Activated CD4-positive, alpha-beta T cell treated with anti-CD3 and anti-CD28 coated beads, Interleukin-2, amount 50 U/mL, for 48 hours (primary cell): ENCODE results near the gene TECPR1.

Source experiments
- DNase-seq, 2 experiments: peaks; one replicate each; pipeline ENCODE4 v3.0.0-alpha.2; 2020

TECPR1 gene

DNA sequence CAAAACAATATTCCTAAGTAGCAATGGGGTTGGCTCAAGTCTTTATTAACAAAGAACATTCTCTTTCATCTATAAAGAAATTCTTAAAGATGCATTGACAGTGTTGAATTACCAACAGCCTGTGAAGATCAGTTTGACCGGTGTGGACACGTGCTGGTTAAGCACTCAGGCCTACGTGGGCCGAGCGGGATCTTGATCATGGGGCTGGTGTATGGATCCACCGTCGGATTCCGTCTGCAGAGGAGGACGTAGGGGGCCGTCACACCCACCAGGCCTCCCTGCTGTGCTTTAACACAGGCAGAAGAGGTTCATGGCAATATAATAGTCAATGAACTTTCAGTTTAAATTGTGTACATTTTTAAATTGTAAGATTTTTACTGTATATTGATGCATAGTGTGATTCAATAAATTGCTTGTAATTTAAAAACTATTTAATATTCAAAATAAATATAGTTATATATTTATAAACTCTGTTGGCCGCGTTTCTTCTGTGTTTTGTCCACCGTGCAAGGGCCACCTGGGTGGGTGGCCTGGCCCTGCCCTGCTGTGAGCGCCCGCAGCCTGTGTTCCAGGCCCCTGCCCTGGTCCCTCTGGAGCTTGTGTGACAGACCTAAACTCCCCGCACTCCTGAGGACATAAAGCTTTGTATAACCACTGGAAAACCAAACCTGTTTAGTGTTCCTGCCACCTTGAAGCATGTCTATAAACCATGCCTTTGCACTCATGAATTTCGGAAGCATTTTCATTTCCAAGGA lies 42.7 kb downstream of the TECPR1 start:
- DNase-seq, result no peak

DNA sequence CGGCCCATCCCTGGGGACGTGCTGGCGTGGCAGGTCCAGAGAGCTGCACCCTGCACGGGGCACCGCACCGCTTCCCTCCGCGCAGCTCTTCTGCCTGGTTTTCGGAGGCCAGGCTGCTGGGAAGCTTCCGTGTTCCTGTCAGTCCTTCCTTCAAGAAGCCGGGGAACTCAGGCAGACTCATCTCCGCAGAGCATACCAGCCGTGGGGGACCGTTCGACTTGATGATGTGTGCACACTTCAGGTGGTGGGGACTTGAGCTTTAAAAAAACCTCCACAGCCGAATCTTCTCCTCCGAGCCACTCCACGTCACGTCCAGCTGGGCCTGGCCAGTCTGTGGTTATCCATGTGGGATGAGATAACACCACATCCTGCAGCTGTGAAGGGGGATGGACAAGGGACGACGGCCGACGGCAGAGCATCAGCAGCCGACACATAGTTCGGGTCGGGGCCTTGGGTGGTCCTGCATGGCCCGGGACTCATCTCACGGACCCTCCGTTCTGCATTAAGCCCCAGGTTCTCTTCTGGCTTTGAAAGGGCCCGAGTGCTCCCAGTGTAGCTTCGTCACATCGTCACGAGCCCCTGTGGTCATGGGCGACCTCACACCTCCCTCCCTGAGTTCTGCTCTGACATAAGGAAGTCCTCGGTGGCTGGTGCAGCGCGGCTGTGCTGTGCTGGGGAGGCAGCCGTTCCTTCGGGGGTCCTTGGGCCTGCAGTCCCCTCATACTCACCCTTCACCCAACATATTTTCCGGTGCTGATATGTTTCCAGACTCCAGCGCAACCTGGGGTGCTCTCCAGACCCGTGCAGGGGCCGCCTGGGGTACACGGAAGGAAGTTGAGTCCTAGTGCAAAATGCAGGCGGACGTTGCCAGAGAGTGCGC lies 45.3 kb downstream of the TECPR1 start:
- no peak for DNase-seq

DNA sequence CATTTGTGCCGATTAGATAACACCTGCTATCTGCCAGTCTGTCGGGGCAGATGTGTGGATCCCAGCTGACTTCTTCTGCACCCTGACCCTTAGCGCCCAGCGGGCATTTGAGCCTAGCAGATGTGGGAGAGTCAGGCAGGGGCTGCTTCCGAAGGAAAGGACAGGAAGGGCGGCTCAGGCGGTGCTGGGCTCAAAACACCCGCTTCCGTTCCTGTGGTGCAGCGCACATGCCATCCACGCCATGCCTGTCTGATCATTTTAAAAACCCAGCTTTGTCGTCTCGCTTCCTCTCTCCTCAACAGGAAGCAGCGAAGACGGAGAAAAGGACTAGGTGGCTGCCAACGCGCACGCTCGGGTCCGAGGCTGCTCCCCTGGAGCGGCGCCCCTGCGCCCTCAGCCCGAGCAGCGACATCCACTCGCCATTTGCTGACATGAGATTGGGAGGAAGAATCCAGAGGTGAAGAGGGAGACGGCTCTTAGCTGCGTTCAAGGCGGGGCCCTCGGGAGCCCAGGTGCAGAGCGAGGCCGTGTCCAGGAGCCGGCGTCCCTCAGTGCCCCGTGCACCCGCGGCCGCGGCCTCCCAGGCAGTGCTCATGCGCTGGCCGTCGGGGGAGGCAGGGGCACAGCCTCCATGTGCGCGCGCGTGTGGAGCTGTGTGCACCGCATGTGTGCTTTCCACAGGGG lies 46.7 kb downstream of the TECPR1 start:
- DNase-seq, result no peak

DNA sequence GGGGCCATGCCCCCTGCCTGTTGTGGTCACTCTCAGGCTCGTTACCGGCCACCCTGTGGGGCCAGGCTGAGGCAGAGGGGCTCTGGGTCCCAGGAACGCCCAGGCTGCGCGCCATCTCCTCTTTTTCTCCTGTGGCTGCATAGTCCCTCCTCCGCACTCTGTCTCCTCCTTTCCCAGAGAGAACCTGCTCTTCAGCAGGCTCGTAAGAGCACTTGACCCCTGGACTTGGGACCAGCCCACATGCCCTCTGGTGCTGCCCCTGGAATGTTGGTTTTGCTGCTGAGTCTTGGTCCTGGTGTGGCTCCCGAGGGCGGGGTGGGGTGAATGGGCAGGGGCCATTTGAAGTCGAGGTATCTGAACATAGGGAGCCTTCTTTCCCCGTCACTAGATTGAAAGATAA lies 47.4 kb downstream of the TECPR1 start:
- no peak for DNase-seq

DNA sequence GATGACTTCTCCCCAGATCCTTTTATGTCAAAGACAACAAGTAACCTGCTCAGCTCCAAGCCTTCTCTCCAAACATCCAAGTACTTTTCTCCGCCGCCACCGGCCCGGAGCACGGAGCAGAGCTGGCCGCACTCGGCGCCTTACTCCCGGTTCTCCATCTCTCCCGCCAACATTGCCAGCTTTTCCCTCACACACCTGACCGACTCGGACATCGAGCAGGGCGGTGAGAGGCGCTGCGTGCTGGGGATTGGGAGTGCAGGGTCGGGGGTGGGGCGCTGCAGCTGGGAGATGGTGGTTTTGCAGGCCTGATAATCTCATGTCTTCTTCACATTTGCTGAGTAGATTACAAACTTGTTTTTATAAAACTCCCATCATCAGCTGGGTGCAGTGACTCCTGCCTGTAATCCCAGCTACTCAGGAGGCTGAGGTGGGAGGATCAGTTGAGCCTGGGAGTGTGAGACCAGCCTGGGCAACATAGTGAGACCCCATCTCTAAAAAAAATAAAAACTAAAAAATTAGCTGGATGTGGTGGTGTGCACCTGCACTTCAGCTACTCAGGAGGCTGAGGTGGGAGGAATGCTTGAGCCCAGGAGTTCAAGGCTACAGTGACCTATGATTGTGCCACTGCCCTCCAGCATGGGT lies 47.9 kb downstream of the TECPR1 start:
- no peak for DNase-seq

DNA sequence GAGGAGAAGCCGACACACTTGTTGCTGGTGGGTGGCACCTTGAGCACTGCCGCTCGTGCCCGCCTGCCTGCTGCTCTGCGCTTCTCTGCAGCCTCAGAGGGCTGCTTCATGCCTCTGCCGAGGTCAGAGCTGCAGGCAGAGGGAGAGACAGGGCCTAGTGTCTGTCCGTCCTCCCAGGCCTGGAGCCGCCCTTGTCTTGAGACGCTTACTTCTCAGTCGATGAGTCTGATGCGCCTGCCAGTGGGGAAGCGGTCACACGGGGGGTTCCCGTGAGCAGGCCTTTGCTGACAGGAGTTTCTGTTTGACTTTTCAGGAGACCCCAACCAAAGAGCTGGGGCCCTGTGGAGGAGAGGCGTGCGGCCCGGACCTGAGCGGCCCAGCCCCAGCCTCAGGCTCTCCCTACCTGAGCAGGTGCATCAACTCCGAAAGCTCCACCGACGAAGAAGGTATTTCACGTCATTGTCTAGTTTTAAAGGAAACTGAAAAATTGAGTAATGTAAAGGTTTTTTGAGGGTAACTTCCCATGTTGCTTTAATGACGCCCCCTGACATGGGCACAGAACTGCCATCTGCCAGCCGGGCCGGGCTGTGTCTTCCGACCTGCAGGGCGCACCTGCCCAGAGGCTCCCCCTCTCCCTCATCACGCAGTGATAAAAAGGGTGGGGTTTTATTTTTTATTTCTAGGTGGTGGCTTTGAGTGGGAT lies 48.6 kb downstream of the TECPR1 start:
- DNase-seq, result no peak

DNA sequence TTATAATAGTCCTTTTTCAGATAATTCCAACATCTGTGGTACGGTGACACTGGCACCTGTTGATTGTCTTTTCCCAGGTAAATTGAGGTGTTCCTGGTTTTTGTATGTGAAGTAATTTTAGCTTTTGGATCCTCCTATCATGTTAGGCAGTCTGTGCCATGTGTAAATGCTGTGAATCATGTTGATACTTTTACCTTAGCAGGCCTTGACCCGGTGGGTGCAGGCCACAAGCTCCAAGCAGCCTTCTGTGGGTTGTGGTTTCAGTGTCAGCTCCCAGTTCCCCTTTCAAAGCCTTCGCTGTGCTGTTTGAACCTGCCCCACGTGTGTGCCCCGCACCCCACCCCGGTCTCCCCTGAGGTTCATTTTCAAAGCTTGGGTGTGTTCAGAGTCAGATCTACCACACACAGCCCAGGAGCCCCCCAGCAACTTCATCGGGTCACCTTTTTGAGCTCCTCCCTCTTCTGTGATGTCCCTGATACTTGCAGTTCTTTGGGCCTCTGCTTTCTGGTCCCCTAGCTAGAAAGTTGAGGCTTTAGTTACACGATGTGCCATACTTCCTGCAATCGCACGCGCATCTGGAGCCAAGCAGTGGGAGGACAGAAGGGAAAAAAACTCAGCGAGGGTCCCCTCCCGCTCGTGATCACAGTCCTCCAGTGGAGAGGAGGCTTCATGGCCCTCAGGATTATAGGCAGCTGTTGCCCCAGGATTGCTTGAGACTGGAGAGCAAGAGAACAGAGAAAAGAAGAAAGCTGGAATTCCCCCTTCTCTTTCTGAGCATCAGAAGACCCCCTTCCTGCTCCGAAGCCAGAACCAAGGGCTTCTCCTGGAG lies 49.5 kb downstream of the TECPR1 start:
- peak; percentile 63 to 75 for DNase-seq

DNA sequence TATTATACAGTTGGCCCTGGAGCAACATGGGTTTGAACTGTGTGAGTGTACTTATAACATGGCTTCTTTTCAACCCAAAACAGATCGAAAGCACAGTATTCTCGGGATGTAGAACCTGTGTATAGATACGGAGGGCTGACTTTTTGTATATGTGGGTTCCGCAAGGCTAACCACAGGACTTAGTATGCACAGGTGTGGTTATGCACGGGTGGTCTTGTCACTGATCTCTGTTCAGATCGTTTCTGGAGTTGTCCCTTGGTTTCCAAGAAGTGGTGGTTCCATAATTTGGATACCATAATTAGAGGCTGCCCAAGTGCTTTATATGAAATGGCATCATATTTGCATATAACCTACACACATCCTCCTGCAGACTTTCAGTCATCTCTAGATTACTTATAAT lies 51.7 kb downstream of the TECPR1 start:
- DNase-seq, result no peak

DNA sequence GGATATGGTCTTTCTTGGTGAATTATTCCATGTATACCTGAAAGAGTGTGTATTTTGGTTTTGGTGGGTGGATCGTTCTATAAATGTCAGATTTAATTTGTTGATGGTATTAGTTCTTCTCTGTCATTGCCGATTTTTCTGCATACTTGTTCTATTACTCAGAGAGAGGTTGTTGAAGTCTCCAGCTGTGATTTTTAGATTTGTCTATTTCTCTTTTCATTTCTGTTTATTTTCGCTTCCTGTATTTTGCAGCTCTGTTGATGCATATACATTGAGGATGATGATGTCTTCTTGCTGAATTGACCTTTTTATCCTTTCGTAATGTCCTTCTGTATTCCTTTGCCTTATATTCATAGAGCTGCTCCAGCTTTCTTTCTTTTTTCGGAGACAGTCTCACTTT lies 52.9 kb downstream of the TECPR1 start:
- no peak for DNase-seq

DNA sequence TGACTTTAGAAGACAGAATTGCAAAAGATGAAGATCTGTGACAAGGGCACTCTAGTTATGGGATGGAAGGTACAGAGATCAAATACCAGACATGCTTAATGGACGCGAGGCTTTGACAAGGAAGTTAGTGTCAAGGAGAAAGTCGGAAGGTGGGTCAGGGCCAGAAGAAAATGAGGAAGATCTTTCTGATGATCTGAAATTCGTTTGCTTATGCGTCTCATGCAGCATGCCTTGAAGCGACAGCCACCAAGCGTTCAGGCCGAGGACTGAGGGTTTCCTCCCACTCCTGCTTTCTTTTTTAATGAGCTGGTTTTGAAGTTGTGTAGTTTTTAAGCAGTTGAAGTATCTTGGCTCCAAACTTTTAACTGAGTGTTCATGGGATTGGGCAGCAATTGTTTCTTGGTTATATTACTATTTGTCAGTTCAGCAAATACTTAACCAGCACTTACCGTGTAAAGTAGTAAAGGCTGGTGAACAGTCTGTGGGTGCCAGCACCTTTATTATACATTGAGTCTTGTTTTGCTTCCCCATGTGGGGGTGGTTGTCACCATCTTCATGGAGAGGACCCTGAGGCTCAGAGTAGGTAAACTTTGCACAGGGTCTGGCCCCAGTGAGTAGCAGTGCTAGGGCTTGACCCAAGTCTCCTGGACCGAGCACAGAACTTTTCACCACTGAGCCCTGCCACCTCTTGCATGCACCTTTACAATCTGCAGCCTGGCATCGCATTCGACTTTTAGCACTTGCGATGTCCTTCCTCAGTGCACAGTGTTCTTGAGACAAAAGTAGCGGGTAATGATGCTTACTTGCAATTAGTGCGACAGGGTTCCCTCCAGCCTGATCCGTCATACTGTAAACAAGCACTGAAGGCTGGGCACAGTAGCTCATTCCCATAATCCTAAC lies 55.1 kb downstream of the TECPR1 start:
- no peak for DNase-seq

DNA sequence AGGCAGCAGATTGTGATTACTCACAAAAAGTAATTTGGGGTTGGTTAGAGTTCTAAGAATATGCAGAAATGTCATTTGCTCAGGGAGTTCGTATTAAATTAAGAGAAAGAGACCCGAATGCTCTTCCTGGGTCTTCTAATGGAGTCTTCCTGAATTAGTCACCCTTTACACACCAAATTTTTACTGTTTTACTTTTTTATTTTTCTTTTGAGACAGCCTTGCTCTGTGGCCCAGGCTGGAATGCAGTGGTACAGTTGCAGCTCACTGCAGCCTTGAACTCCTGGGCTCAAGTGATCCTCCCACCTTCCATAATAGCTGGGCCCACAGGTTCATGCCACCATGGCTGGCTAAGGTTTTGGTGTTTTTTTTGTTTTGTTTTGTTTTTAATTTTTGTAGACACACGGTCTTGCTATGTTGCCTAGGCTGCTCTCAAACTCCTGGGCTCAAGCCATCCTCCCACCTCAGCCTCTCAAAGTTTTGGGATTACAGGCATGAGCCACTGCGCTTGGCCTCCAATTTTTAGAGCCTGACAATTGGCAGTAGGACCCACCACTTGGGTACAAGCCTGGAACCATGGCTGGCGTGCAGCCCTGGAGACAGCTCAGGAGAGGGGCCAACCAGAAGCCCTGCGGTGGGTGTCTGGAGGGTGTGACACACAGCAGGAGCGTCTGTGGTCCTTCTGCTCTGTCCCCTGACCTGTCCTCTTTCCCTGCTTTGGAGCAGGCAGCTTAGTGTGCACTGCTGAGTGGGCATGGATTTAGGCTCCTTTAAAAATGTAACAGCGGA lies 57.2 kb downstream of the TECPR1 start:
- DNase-seq, result no peak

DNA sequence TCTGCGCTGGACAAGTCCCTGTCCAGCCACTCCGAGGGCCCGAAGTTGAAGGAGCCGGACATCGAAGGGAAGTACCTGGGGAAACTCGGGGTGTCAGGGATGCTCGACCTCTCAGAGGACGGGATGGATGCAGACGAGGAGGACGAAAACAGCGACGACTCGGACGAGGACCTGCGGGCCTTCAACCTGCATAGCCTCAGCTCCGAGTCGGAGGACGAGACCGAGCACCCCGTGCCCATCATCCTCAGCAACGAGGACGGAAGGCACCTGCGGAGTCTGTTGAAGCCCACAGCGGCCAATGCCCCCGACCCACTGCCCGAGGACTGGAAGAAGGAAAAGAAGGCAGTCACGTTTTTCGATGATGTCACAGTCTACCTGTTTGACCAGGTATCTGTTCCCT lies 57.8 kb downstream of the TECPR1 start:
- DNase-seq, result no peak

DNA sequence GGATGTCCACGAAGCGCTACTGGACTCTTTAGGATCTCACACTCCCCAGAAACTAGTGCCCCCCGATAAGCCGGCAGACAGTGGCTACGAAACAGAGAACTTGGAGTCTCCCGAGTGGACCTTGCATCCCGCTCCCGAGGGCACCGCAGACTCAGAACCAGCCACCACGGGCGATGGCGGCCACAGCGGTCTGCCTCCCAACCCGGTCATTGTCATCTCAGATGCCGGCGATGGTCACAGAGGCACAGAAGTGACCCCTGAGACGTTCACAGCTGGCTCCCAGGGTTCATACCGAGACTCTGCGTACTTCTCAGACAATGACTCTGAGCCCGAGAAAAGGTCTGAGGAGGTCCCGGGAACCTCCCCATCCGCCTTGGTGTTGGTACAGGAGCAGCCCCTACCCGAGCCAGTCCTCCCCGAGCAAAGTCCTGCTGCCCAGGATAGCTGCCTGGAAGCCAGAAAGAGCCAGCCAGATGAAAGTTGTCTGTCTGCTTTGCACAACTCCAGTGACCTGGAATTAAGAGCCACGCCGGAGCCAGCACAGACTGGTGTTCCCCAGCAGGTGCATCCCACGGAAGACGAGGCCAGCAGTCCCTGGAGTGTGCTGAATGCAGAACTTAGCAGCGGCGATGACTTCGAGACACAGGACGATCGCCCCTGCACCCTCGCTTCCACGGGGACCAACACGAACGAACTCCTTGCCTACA lies 58.4 kb downstream of the TECPR1 start:
- no peak for DNase-seq

DNA sequence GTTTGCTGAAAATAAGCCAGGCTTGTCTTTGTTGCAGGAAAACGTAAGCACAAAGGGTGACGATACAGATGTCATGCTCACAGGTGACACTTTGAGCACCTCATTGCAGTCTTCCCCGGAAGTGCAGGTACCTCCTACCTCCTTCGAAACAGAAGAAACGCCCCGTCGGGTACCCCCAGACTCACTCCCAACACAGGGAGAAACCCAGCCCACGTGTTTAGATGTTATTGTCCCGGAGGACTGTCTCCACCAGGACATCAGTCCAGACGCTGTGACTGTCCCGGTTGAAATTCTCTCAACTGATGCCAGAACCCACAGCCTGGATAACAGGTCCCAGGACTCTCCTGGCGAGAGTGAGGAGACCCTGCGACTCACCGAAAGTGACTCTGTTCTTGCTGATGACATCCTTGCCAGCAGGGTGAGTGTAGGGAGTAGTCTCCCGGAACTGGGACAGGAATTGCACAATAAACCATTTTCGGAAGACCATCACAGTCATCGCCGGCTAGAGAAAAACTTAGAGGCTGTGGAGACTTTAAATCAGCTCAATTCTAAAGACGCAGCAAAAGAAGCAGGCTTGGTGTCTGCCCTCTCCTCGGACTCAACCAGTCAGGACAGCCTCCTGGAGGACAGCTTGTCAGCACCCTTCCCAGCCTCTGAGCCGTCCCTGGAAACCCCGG lies 59.1 kb downstream of the TECPR1 start:
- DNase-seq, result no peak

DNA sequence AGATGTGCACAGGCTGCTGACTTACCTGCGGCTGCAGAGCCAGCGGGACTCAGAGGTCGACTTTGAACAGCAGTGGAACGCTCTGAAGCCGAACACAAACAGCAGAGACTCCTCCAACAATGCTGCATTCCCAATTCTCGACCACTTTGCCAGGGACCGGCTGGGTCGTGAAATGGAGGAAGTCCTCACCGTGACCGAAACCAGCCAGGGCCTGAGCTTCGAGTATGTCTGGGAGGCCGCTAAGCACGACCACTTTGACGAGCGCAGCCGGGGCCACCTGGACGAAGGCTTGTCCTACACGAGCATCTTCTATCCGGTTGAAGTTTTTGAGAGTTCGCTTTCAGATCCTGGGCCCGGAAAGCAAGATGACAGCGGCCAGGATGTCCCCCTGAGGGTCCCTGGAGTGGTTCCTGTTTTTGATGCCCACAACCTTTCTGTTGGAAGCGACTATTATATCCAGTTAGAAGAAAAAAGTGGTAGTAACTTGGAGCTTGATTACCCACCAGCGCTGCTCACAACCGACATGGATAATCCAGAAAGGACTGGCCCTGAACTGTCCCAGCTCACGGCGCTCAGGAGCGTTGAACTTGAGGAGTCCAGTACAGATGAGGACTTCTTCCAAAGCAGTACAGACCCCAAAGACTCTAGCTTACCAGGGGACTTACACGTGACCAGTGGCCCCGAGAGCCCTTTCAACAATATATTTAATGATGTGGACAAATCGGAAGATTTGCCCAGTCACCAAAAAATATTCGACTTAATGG lies 60.2 kb downstream of the TECPR1 start:
- DNase-seq, result no peak

DNA sequence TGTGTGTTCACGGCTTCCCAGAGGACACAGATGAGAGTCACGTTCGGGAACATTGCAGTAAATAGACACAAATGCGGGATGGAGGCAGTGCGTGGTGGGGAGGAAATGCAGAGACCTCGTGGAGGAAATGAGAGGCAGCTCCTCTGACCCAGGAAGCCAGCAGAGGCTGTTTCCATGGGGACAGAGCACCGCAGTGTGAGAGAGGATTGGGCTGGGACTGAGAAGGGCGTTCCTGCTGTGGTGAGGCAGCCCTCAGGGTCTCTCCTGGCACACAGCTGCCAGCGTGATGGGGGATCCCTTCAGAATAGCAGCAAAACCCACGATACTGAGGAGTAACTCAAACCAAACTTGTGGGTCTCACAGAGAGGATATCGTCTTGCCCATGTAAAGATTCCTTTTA lies 62.5 kb downstream of the TECPR1 start:
- DNase-seq, result no peak

DNA sequence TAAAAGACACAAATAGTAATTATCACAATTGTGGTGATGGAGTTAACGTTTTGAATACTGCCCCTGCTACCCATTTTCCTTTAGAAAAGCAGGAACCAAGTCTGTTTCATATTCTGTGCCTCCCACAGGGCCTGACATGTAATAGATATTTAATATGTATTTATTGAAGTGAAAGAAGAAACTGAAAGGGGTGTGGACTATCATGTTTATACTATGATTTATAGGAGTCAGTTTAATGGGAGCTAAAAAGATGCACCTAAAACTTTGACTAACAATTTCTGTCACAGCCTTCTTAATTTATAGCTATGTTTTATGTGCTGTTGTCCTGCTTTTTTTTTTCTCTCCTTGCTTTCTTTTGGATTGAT lies 64.9 kb downstream of the TECPR1 start:
- DNase-seq, result no peak
